ENCODE measurements around the gene G6PC1. TPM values are rescaled to one million over a fixed set of nuclear protein-coding genes. Genes with fewer than 3 reads are reported as not detected.

G6PC1 gene
- total and polyA plus RNA-seq, 2 of the 13 experiments (the other 11 are each of a cell fraction or from before 2014, with no cell fraction given): 1.7 to 37.9 TPM

GRCh38 chr17:42918902-42919521 is 18.4 kb downstream of the G6PC1 start (continued):
- TF ChIP-seq HMGXB4 (CRISPR knock-in tag; IDR thresholded peaks at IDR 0.05; ENCODE audit: borderline replicate concordance in 1 of 2, low read depth in 1 of 2) (peak in 1 of 2 experiments; percentile 36; a peak in 1 of 4 replicates), ZNF766 (CRISPR knock-in tag; IDR thresholded peaks at IDR 0.05; ENCODE audit: borderline replicate concordance) (no peak), DNMT1 (CRISPR knock-in tag; IDR thresholded peaks at IDR 0.05) (no peak), IRF2 (CRISPR knock-in tag; IDR thresholded peaks at IDR 0.05) (peak; percentile 74; the same call in 1 of the 2 replicates), ARNT2 (CRISPR knock-in tag; IDR thresholded peaks at IDR 0.05; ENCODE audit: low read depth) (peak; percentile 27; the same call in 1 of the 2 replicates), CEBPG (CRISPR knock-in tag; IDR thresholded peaks at IDR 0.05) (peak; percentile 63), GABPA (IDR thresholded peaks at IDR 0.05; ENCODE audit: low read depth, low read length) (no peak), GABPA (CRISPR knock-in tag; IDR thresholded peaks at IDR 0.05; ENCODE audit: low read depth) (peak; percentile 34; the same call in 1 of the 2 replicates), FOXK1 (CRISPR knock-in tag; IDR thresholded peaks at IDR 0.05; ENCODE audit: borderline replicate concordance, low read depth) (peak; percentile 83; the same call in 1 of the 2 replicates), NFIC (IDR thresholded peaks at IDR 0.05; ENCODE audit: low read length) (peak; percentile 54; the same call in 1 of the 2 replicates), HNF1A (IDR thresholded peaks at IDR 0.05; ENCODE audit: low read depth) (peak; percentile 46; the same call in 1 of the 2 replicates), HNF1A (CRISPR knock-in tag; IDR thresholded peaks at IDR 0.05; ENCODE audit: borderline replicate concordance) (no peak), ETV6 (CRISPR knock-in tag; conservative IDR thresholded peaks at IDR 0.05) (no peak), MEF2D (CRISPR knock-in tag; IDR thresholded peaks at IDR 0.05) (peak; percentile 22; the same call in 1 of the 2 replicates), SALL1 (CRISPR knock-in tag; IDR thresholded peaks at IDR 0.05) (no peak; the same call in 1 of the 2 replicates), CC2D1A (CRISPR knock-in tag; IDR thresholded peaks at IDR 0.05) (0 out of 2 replicates have a peak, but pooled peaks have one; percentile 11), AHR (CRISPR knock-in tag; IDR thresholded peaks at IDR 0.05) (no peak), POLR2AphosphoS2 (IDR thresholded peaks at IDR 0.05; ENCODE audit: low read depth, low read length) (peak; percentile 22; the same call in 1 of the 2 replicates), ZFY (CRISPR knock-in tag; IDR thresholded peaks at IDR 0.05) (no peak), MAX (IDR thresholded peaks at IDR 0.05) (peak; percentile 37; the same call in 1 of the 2 replicates), ZNF331 (CRISPR knock-in tag; IDR thresholded peaks at IDR 0.05) (peak; percentile 67; the same call in 1 of the 2 replicates), FOSL2 (CRISPR knock-in tag; IDR thresholded peaks at IDR 0.05) (peak; percentile 67), ZNF30 (CRISPR knock-in tag; IDR thresholded peaks at IDR 0.05) (no peak), CCDC6 (CRISPR knock-in tag; IDR thresholded peaks at IDR 0.05) (0 out of 2 replicates have a peak, but pooled peaks have one; percentile 3), ZNF17 (CRISPR knock-in tag; IDR thresholded peaks at IDR 0.05) (no peak), FOXJ3 (CRISPR knock-in tag; IDR thresholded peaks at IDR 0.05; ENCODE audit: borderline replicate concordance) (peak; percentile 84), RXRB (CRISPR knock-in tag; IDR thresholded peaks at IDR 0.05; ENCODE audit: borderline replicate concordance) (peak; percentile 82)

Measured in HepG2 (cell line).